Smooth muscle cell (in vitro differentiated cells): ENCODE measurements around the gene FRMPD2. TPM values are rescaled to one million over a fixed set of nuclear protein-coding genes. Genes with fewer than 3 reads are reported as not detected.

Experiments used
- DNase-seq: peaks from one replicate; lab custom pipeline; 2025; ENCODE audit not compliant: unreplicated experiment; lab: John Stamatoyannopoulos, UW
- H2AFZ ChIP-seq: fragments of 200-600 bp; sonication (generic); 2 replicates; pipeline ENCODE4 v1.6.0; 2016; ENCODE audit warnings: antibody characterized with exemption, low read depth, mild to moderate bottlenecking
- H3F3A ChIP-seq: fragments of 200-600 bp; sonication (generic); 2 replicates; pipeline ENCODE4 v1.6.0; 2017; ENCODE audit warnings: antibody characterized with exemption, low read depth
- H3K27ac ChIP-seq: fragments of 200-600 bp; sonication (generic); 2 replicates; pipeline ENCODE4 v1.5.1; 2016; ENCODE audit warnings: low read depth, mild to moderate bottlenecking
- H3K27me3 ChIP-seq: fragments of 200-600 bp; sonication (generic); 2 replicates; pipeline ENCODE4 v1.6.1; 2016; ENCODE audit warnings: low read depth, mild to moderate bottlenecking
- H3K36me3 ChIP-seq: fragments of 200-600 bp; sonication (generic); 2 replicates; pipeline ENCODE4 v1.5.1; 2016; ENCODE audit warnings: low read depth
- H3K4me1 ChIP-seq: fragments of 200-600 bp; sonication (generic); 2 replicates; pipeline ENCODE4 v1.5.1; 2016; ENCODE audit warnings: low read depth
- H3K4me2 ChIP-seq: fragments of 200-600 bp; sonication (generic); 2 replicates; pipeline ENCODE4 v1.6.0; 2016; ENCODE audit warnings: mild to moderate bottlenecking
- H3K4me3 ChIP-seq: fragments of 200-600 bp; sonication (generic); 2 replicates; pipeline ENCODE4 v1.5.1; 2016; ENCODE audit warnings: mild to moderate bottlenecking
- H3K79me2 ChIP-seq: fragments of 200-600 bp; sonication (generic); 2 replicates; pipeline ENCODE4 v1.6.0; 2016; ENCODE audit warnings: low read depth, mild to moderate bottlenecking
- H3K9ac ChIP-seq: fragments of 200-600 bp; sonication (generic); 2 replicates; pipeline ENCODE4 v1.6.0; 2016; ENCODE audit warnings: low read depth
- H3K9me3 ChIP-seq: fragments of 200-600 bp; sonication (generic); replicated peaks from 2 replicates; pipeline ENCODE4 v1.5.1; 2016; ENCODE audit warnings: low read depth
- H4K20me1 ChIP-seq: fragments of 200-600 bp; sonication (generic); 2 replicates; pipeline ENCODE4 v1.6.0; 2016; ENCODE audit warnings: low read depth
- WGBS: methylation state at CpG from one replicate; pipeline ENCODE4 v1.1.7; 2016; ENCODE audit warnings: low lambda C conversion rate; 5-methylcytosine and 5-hydroxymethylcytosine counted together
- polyA plus RNA-seq: library from polyadenylated mRNA; unstranded; fragments of >200 nt; fragmentation: Nextera tagmentation; extraction: Ambion mirVana; gene quantifications from 2 replicates; pipeline ENCODE4 v1.2.1, GENCODE V29; 2016
- total RNA-seq: library from RNA; depleted of rRNA; stranded (reverse); fragments of >200 nt; gene quantifications from 2 replicates; pipeline ENCODE4 v1.2.3, GENCODE V29; 2014
- TF ChIP-seq, protein P1 (sequence below): fragments of 200-600 bp; sonication (generic); IDR thresholded peaks from 2 replicates; pipeline ENCODE4 v1.5.1; 2017; ENCODE audit warnings: borderline replicate concordance, mild to moderate bottlenecking, antibody characterized with exemption; ENCODE audit not compliant: insufficient read depth, poor library complexity, severe bottlenecking

Gene FRMPD2
- total and polyA plus RNA-seq, 2 experiments from 2014 or later, result 0.18 TPM; not detected in 1

GRCh38 chr10:48231699-48232315 lies 42.7 kb downstream of the FRMPD2 start:
- no peak overlapping the region for H3K4me2 ChIP-seq
- H4K20me1 ChIP-seq, result no peaks in the 10 kb centered on the region
- TF ChIP-seq, protein P1, sequence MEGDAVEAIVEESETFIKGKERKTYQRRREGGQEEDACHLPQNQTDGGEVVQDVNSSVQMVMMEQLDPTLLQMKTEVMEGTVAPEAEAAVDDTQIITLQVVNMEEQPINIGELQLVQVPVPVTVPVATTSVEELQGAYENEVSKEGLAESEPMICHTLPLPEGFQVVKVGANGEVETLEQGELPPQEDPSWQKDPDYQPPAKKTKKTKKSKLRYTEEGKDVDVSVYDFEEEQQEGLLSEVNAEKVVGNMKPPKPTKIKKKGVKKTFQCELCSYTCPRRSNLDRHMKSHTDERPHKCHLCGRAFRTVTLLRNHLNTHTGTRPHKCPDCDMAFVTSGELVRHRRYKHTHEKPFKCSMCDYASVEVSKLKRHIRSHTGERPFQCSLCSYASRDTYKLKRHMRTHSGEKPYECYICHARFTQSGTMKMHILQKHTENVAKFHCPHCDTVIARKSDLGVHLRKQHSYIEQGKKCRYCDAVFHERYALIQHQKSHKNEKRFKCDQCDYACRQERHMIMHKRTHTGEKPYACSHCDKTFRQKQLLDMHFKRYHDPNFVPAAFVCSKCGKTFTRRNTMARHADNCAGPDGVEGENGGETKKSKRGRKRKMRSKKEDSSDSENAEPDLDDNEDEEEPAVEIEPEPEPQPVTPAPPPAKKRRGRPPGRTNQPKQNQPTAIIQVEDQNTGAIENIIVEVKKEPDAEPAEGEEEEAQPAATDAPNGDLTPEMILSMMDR, result no peak

DNA sequence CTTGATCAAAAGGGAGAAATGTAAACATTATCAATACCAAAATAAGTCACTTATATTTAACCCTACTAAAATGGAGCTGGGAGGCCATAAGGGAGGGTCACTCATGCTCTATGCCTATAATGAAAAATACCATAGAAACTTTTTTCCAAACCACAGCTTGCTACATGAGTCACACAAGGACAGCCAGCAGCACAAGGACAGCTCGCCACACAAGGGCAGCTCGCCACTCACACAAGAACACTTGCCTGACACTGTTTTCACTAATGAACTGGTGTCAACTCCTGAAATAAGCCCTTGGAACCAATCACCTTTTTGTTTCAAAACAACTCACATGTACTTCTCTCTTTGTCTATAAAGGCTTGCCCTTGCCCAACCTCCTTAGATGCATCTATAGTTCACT lies 43.3 kb downstream of the FRMPD2 start:
- Histone ChIP-seq H3K27ac (no peak overlapping the region), H3K79me2 (no peaks in the 10 kb centered on the region), H3F3A (no peaks in the 10 kb centered on the region), H2AFZ (no peak overlapping the region), H3K4me2 (no peak overlapping the region), H3K4me1 (no peaks in the 10 kb centered on the region), H3K4me3 (no peak overlapping the region), H3K36me3 (no peaks in the 10 kb centered on the region), H4K20me1 (no peaks in the 10 kb centered on the region), H3K9ac (no peak overlapping the region), H3K9me3 (no peaks in the 10 kb centered on the region), H3K27me3 (no peaks in the 10 kb centered on the region)
- no peak for DNase-seq
- WGBS, result 38% methylated on average over 2 of the region's 2 CpGs
- TF ChIP-seq, protein P1, result no peak

More at GRCh38 chr10:48231699-48232315, 42.7 kb downstream of the FRMPD2 start:
- no peak overlapping the region for H3K4me3 ChIP-seq
- H3K36me3 ChIP-seq, result no peaks in the 10 kb centered on the region
- DNase-seq, result no peak
- no peaks in the 10 kb centered on the region for H3K79me2 ChIP-seq
- H2AFZ ChIP-seq, result no peak overlapping the region
- no peak overlapping the region for H3K9ac ChIP-seq
- WGBS, result 82% methylated on average over 6 of the region's 6 CpGs
- no peaks in the 10 kb centered on the region for H3K4me1 ChIP-seq
- no peaks in the 10 kb centered on the region for H3F3A ChIP-seq
- H3K27me3 ChIP-seq, result no peaks in the 10 kb centered on the region
- H3K9me3 ChIP-seq, result no peaks in the 10 kb centered on the region
- H3K27ac ChIP-seq, result no peak overlapping the region

- Histone ChIP-seq H3K4me1 (no peaks in the 10 kb centered on the region), H3K4me2 (no peak overlapping the region), H3K9me3 (no peaks in the 10 kb centered on the region), H3K9ac (no peak overlapping the region), H3K36me3 (no peaks in the 10 kb centered on the region), H2AFZ (no peak overlapping the region), H4K20me1 (no peaks in the 10 kb centered on the region), H3K4me3 (no peak overlapping the region), H3K27ac (no peak overlapping the region), H3K79me2 (no peaks in the 10 kb centered on the region), H3F3A (peaks cover 4% of the 10 kb centered on the region), H3K27me3 (no peaks in the 10 kb centered on the region)
- DNase-seq, result no peak
- TF ChIP-seq, protein P1, result no peak
- 87% methylated on average over 6 of the region's 6 CpGs for WGBS
Observed at GRCh38 chr10:48227213-48227612, 47.3 kb downstream of the FRMPD2 start.

DNA sequence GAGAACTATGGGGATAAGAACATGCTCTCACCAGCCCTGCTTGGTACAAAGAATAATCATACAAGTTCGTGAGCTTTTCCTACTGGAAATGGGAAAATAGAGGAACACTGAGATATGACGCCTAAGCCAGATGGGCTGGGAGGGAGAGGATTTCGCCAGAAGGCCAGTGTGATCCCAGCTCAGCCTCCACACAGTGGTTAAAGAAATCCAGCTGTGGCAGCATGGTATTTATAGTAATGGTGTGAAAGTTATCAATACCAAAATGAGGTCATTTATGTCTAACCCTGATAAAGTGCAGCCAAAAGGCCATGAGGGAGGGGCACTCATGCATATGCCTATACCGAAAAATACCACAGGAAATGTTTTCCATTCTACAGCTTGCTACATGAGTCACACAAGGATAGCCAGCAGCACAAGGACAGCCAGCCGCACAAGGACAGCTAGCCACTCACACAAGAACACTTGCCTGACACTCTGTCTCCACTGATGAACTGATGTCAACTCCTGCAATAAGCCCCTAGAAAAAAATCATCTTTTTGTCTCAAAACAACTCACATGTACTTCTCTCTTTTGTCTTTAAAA lies 49.4 kb downstream of the FRMPD2 start:
- Histone ChIP-seq H3K79me2 (no peaks in the 10 kb centered on the region), H3K4me2 (peak overlapping the region; percentile 23), H2AFZ (no peak overlapping the region), H3K9ac (no peak overlapping the region), H3K4me1 (no peaks in the 10 kb centered on the region), H3K9me3 (no peaks in the 10 kb centered on the region), H4K20me1 (no peaks in the 10 kb centered on the region), H3F3A (peaks cover 4% of the 10 kb centered on the region), H3K4me3 (no peak overlapping the region), H3K27ac (no peak overlapping the region), H3K36me3 (no peaks in the 10 kb centered on the region), H3K27me3 (no peaks in the 10 kb centered on the region)
- 29% methylated on average over 5 of the region's 5 CpGs for WGBS
- DNase-seq, result no peak
- TF ChIP-seq, protein P1, result no peak
